ENCODE results near the gene PGC. TPM values are rescaled to one million over a fixed set of nuclear protein-coding genes. Genes with fewer than 3 reads are reported as not detected.

Gene PGC
- total and polyA plus RNA-seq, 9 of the 15 experiments (the other 6 are each of a cell fraction or from before 2014, with no cell fraction given): 0.17 to 0.40 TPM; not detected in 7

DNA sequence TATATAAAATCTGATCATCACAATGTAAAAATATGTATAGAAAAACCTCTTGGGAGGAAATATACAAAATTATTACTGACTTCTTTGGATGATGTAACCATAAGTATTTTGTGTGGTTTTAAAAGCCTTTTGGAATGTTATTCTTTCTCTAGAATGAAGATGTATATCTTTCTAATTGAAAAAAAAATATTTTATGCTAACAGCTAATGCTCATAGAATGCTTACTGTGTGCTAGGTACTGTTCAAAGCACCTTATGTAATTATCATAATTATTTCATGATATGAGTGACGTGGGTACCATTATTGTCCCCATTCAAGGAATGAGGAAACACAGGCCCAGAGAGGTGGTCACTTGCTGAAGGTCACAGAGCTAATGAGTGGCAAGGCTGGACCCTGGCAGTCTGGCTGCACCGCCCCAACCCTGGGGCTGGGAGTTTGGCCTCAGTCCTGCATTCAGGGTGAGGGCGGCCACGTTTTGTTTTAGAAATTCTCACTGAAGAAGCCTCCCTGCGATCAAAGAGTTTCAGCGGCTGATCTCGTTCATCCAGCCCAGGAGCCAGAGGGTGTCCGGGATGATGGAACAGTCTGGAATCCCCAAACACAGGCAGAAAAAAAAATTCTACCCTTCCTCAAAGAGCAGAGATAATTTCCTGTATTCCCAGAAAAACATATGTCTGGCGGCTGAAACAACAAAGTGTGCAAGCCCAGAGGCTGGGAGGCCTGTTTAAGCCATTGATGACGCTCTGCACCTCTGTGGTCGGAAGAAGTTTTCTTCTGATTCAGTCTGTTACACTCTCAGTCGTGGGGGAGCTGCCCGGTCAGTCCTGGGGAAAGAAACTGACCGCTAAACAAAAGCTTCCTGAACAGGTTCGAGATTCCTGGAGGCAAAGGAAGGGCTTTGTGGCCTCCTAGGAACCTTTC is 49.1 kb downstream of the PGC start:
- 11% methylated on average over 15 of the region's 15 CpGs for WGBS (ENCODE audit: insufficient coverage, low coverage, missing lambda C conversion rate)
- peaks cover 0 to 24% of the 10 kb centered on the region in 2 experiments; a peak in 2 of 5 replicates for H3K27me3 ChIP-seq (ENCODE audit: control insufficient read depth in 2 of 2, insufficient read depth in 2 of 2, low read length in 2 of 2)
- no peak overlapping the region for H2AFZ ChIP-seq (ENCODE audit: low read depth, low read length)
- no peak overlapping the region for H3K27ac ChIP-seq (ENCODE audit: extremely low read depth, low read depth, low read length)
- H3K9ac ChIP-seq (ENCODE audit: insufficient read depth in 1 of 2, low read depth in 2 of 2, low read length in 2 of 2): no peak overlapping the region
- H3K79me2 ChIP-seq (ENCODE audit: control insufficient read depth, insufficient read depth, low read length): no peaks in the 10 kb centered on the region
- TF ChIP-seq, protein P1, sequence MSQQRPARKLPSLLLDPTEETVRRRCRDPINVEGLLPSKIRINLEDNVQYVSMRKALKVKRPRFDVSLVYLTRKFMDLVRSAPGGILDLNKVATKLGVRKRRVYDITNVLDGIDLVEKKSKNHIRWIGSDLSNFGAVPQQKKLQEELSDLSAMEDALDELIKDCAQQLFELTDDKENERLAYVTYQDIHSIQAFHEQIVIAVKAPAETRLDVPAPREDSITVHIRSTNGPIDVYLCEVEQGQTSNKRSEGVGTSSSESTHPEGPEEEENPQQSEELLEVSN (IDR thresholded peaks at IDR 0.05; ENCODE audit: borderline replicate concordance in 1 of 2, extremely low read depth in 1 of 2, insufficient read depth in 1 of 2, insufficient read length in 1 of 2, low read depth in 1 of 2, low read length in 1 of 2, poor library complexity in 1 of 2, severe bottlenecking in 1 of 2): no peak
- TF ChIP-seq ERF (CRISPR knock-in tag; IDR thresholded peaks at IDR 0.05) (0 out of 2 replicates have a peak, but pooled peaks have one; percentile 8), CEBPG (CRISPR knock-in tag; IDR thresholded peaks at IDR 0.05) (no peak), CEBPG (tag; conservative IDR thresholded peaks at IDR 0.05 in 1 of 2, IDR thresholded peaks at IDR 0.05 in 1 of 2) (peak in 1 of 2 experiments; percentile 32; a peak in 1 of 4 replicates)
- H3K4me2 ChIP-seq (ENCODE audit: insufficient read depth, low read length): no peak overlapping the region
- in situ Hi-C loops (cut with MboI) (loop anchor here (5.0 kb wide), 1 partner anchor 69 kb away; no protein-coding TSS in a partner anchor), intact Hi-C loops (cut with micrococcal nuclease) (no loop called here)
- ChIA-PET POLR2A (interaction anchor here (0.6 to 1.2 kb wide), 3 partner anchors 15 to 85 kb away, joined by 3 to 4 read pairs (median 3); no protein-coding TSS in a partner anchor), CTCF (ENCODE audit: low intra/inter-chr PET ratio) (no interaction called here)
- no peaks in the 10 kb centered on the region for H3K9me3 ChIP-seq (replicated peaks; ENCODE audit: control insufficient read depth, insufficient read depth, low read depth, low read length)
- 0 out of 2 replicates have a peak, but pooled peaks cover 8% of the 10 kb centered on the region for H4K20me1 ChIP-seq (replicated peaks; ENCODE audit: control insufficient read depth, insufficient read depth, low read length)
- 0 out of 5 replicates have a peak, but pooled peaks cover 0 to 3% of the 10 kb centered on the region in 2 experiments for H3K4me1 ChIP-seq (replicated peaks in 1 of 2; ENCODE audit: control insufficient read depth in 2 of 2, insufficient read depth in 2 of 2, low read length in 2 of 2)
- ATAC-seq (0 out of 3 replicates have a peak, but pooled peaks have one; percentile 17), DNase-seq (ENCODE audit: extremely low read depth in 1 of 4, low spot score in 3 of 4) (no peak), FAIRE-seq (peak; percentile 69)
- no peak overlapping the region for H3K4me3 ChIP-seq
- no peaks in the 10 kb centered on the region for H3K36me3 ChIP-seq (ENCODE audit: control insufficient read depth, insufficient read depth, low read length)
- H3K9me1 ChIP-seq (ENCODE audit: control insufficient read depth, insufficient read depth, low read length): no peaks in the 10 kb centered on the region
- BruUV-seq (replicated peaks): no TSS peak
